ENCODE results near the gene LHPP. TPM values are rescaled to one million over a fixed set of nuclear protein-coding genes. Genes with fewer than 3 reads are reported as not detected.

Gene LHPP
- total and polyA plus RNA-seq, 9 donors: 4.3 to 19.9 (median 12.6) TPM

- Histone ChIP-seq H3K36me3 (no peaks in the 10 kb centered on the region), H3K4me1 (ENCODE audit: insufficient read depth) (peaks cover 46% of the 10 kb centered on the region), H3K4me3 (no peak overlapping the region), H3K27me3 (no peaks in the 10 kb centered on the region), H3K9me3 (no peaks in the 10 kb centered on the region), H3K27ac (peak overlapping the region in 1 of 2 donors; percentile 17)
- no peak for DNase-seq
- WGBS, 3 donors: 75 to 91% (median 80%) methylated on average over 30 of the region's 30 CpGs
- intact Hi-C loops (cut with DNase I): loop anchor here in 1 of 4 donors (10.0 kb wide), 1 partner anchor 81 kb away; no protein-coding TSS in a partner anchor
- no peak for TF ChIP-seq EP300 (IDR thresholded peaks at IDR 0.05)
- no peak for TF ChIP-seq POLR2A (IDR thresholded peaks at IDR 0.05)
- no peak for TF ChIP-seq CTCF (IDR thresholded peaks at IDR 0.05)
Measured at GRCh38 chr10:124643330-124644009, 181.8 kb downstream of the LHPP start.

GRCh38 chr10:124644236-124644635 is 182.6 kb downstream of the LHPP start:
- Histone ChIP-seq H3K4me1 (ENCODE audit: insufficient read depth) (peaks cover 48% of the 10 kb centered on the region), H3K4me3 (no peak overlapping the region), H3K27me3 (no peaks in the 10 kb centered on the region), H3K27ac (no peak overlapping the region), H3K36me3 (no peaks in the 10 kb centered on the region), H3K9me3 (no peaks in the 10 kb centered on the region)
- TF ChIP-seq EP300 (IDR thresholded peaks at IDR 0.05): no peak
- TF ChIP-seq POLR2A (IDR thresholded peaks at IDR 0.05): no peak
- TF ChIP-seq CTCF (IDR thresholded peaks at IDR 0.05): no peak
- intact Hi-C loops (cut with DNase I): loop anchor here in 1 of 4 donors (10.0 kb wide), 1 partner anchor 81 kb away; no protein-coding TSS in a partner anchor
- DNase-seq: no peak
- WGBS, 3 donors: 88 to 91% (median 90%) methylated on average over 4 of the region's 4 CpGs

- no peaks in the 10 kb centered on the region for H3K27me3 ChIP-seq
- no peak for TF ChIP-seq EP300 (IDR thresholded peaks at IDR 0.05)
- TF ChIP-seq POLR2A (IDR thresholded peaks at IDR 0.05): no peak
- TF ChIP-seq CTCF (IDR thresholded peaks at IDR 0.05): no peak
- no peaks in the 10 kb centered on the region for H3K36me3 ChIP-seq
- H3K27ac ChIP-seq: no peak overlapping the region
- intact Hi-C loops (cut with DNase I): loop anchor here in 2 of 4 donors (5.0 to 10.0 kb wide), 2 partner anchors 80 to 92 kb away; no protein-coding TSS in a partner anchor
- no peaks in the 10 kb centered on the region for H3K9me3 ChIP-seq
- H3K4me1 ChIP-seq (ENCODE audit: insufficient read depth): peaks cover 50% of the 10 kb centered on the region
- no peak overlapping the region for H3K4me3 ChIP-seq
- WGBS, 3 donors: 97 to 98% (median 98%) methylated on average over 10 of the region's 10 CpGs
- no peak for DNase-seq
Measured at GRCh38 chr10:124644771-124645415, 183.3 kb downstream of the LHPP start.

- Histone ChIP-seq H3K9me3 (no peaks in the 10 kb centered on the region), H3K27me3 (no peaks in the 10 kb centered on the region), H3K4me3 (no peak overlapping the region), H3K27ac (peak overlapping the region in 1 of 2 donors; percentile 86), H3K36me3 (no peaks in the 10 kb centered on the region), H3K4me1 (ENCODE audit: insufficient read depth) (peaks cover 46% of the 10 kb centered on the region)
- intact Hi-C loops (cut with DNase I): loop anchor here in 2 of 4 donors (5.0 to 10.0 kb wide), 2 partner anchors 79 to 92 kb away; no protein-coding TSS in a partner anchor
- WGBS, 3 donors: 87 to 88% (median 87%) methylated on average over 13 of the region's 13 CpGs
- peak in 1 of 5 donors; percentile 46 for DNase-seq
- no peak for TF ChIP-seq EP300 (IDR thresholded peaks at IDR 0.05)
- no peak for TF ChIP-seq CTCF (IDR thresholded peaks at IDR 0.05)
- no peak for TF ChIP-seq POLR2A (IDR thresholded peaks at IDR 0.05)
Measured at GRCh38 chr10:124645467-124646095, 184.0 kb downstream of the LHPP start.
